ENCODE data around the gene SLC6A18. TPM values are rescaled to one million over a fixed set of nuclear protein-coding genes. Genes with fewer than 3 reads are reported as not detected.

The SLC6A18 gene
- total RNA-seq, 1 donor from 2014 or later = not detected

- no peak for DNase-seq
- Histone ChIP-seq H3K4me3 (no peak overlapping the region), H3K27ac (replicated peaks) (no peak overlapping the region), H3K9me3 (replicated peaks) (peaks cover 11% of the 10 kb centered on the region), H3K36me3 (no peaks in the 10 kb centered on the region), H3K27me3 (ENCODE audit: low read depth) (peaks cover 50% of the 10 kb centered on the region), H3K4me1 (no peaks in the 10 kb centered on the region)
- intact Hi-C loops (cut with micrococcal nuclease) = no loop called here
- no peak for TF ChIP-seq CTCF (IDR thresholded peaks at IDR 0.05; ENCODE audit: borderline replicate concordance)
These were observed 15.5 kb downstream of the SLC6A18 start for GRCh38 chr5:1240496-1241260.

GRCh38 chr5:1241509-1242080, 16.4 kb downstream of the SLC6A18 start:
- Histone ChIP-seq H3K27ac (replicated peaks) (no peak overlapping the region), H3K9me3 (replicated peaks) (peaks cover 2% of the 10 kb centered on the region), H3K27me3 (ENCODE audit: low read depth) (peaks cover 55% of the 10 kb centered on the region), H3K4me1 (no peaks in the 10 kb centered on the region), H3K4me3 (no peak overlapping the region), H3K36me3 (no peaks in the 10 kb centered on the region)
- DNase-seq = no peak
- no peak for TF ChIP-seq CTCF (IDR thresholded peaks at IDR 0.05; ENCODE audit: borderline replicate concordance)
- intact Hi-C loops (cut with micrococcal nuclease) = no loop called here

GRCh38 chr5:1242733-1243486, 17.7 kb downstream of the SLC6A18 start:
- no peaks in the 10 kb centered on the region for H3K4me1 ChIP-seq
- no peaks in the 10 kb centered on the region for H3K9me3 ChIP-seq (replicated peaks)
- no peaks in the 10 kb centered on the region for H3K36me3 ChIP-seq
- intact Hi-C loops (cut with micrococcal nuclease) = no loop called here
- peaks cover 68% of the 10 kb centered on the region for H3K27me3 ChIP-seq (ENCODE audit: low read depth)
- no peak overlapping the region for H3K27ac ChIP-seq (replicated peaks)
- no peak overlapping the region for H3K4me3 ChIP-seq
- DNase-seq = no peak
- no peak for TF ChIP-seq CTCF (IDR thresholded peaks at IDR 0.05; ENCODE audit: borderline replicate concordance)

GRCh38 chr5:1243487-1244130, 18.4 kb downstream of the SLC6A18 start:
- DNase-seq = no peak
- Histone ChIP-seq H3K9me3 (replicated peaks) (no peaks in the 10 kb centered on the region), H3K27me3 (ENCODE audit: low read depth) (peaks cover 75% of the 10 kb centered on the region), H3K36me3 (no peaks in the 10 kb centered on the region), H3K4me1 (no peaks in the 10 kb centered on the region), H3K4me3 (no peak overlapping the region), H3K27ac (replicated peaks) (no peak overlapping the region)
- intact Hi-C loops (cut with micrococcal nuclease) = no loop called here
- TF ChIP-seq CTCF (IDR thresholded peaks at IDR 0.05; ENCODE audit: borderline replicate concordance) = no peak

GRCh38 chr5:1244255-1244654, 19.1 kb downstream of the SLC6A18 start:
- Histone ChIP-seq H3K27ac (replicated peaks) (no peak overlapping the region), H3K36me3 (no peaks in the 10 kb centered on the region), H3K4me3 (no peak overlapping the region), H3K9me3 (replicated peaks) (no peaks in the 10 kb centered on the region), H3K27me3 (ENCODE audit: low read depth) (peaks cover 81% of the 10 kb centered on the region), H3K4me1 (no peaks in the 10 kb centered on the region)
- intact Hi-C loops (cut with micrococcal nuclease) = no loop called here
- TF ChIP-seq CTCF (IDR thresholded peaks at IDR 0.05; ENCODE audit: borderline replicate concordance) = no peak
- DNase-seq = no peak
